WTC11 (cell line): ENCODE measurements around the gene SAMD10.

ENCODE experiments used
- ATF3 ChIP-seq: sonication (generic); formaldehyde crosslinking; conservative IDR thresholded peaks from 2 replicates; pipeline ENCODE4 v1.8.1; 2022; ENCODE audit warnings: mild to moderate bottlenecking, missing genetic modification reagents
- ATF6 ChIP-seq: sonication (generic); formaldehyde crosslinking; IDR thresholded peaks from 2 replicates; pipeline ENCODE4 v1.8.1; 2023; ENCODE audit warnings: mild to moderate bottlenecking, missing genetic modification reagents
- CTCF ChIP-seq: fragments of 200-600 bp; IDR thresholded peaks from 2 replicates; pipeline ENCODE4 v1.8.0; 2022; ENCODE audit warnings: antibody characterized with exemption
- E2F1 ChIP-seq: sonication (generic); formaldehyde crosslinking; IDR thresholded peaks from 2 replicates; pipeline ENCODE4 v1.8.0; 2022; ENCODE audit warnings: mild to moderate bottlenecking, missing genetic modification reagents
- GTF2I ChIP-seq: fragments of 250-450 bp; sonication (Bioruptor Pico); conservative IDR thresholded peaks from 2 replicates; pipeline ENCODE4 v1.4.0; 2021; ENCODE audit warnings: mild to moderate bottlenecking
- HMGXB4 ChIP-seq: sonication (generic); formaldehyde crosslinking; IDR thresholded peaks from 2 replicates; pipeline ENCODE4 v1.8.1; 2023; ENCODE audit warnings: mild to moderate bottlenecking, moderate library complexity, missing genetic modification reagents
- MYBL2 ChIP-seq: sonication (generic); formaldehyde crosslinking; IDR thresholded peaks from 2 replicates; pipeline ENCODE4 v1.8.1; 2023; ENCODE audit warnings: mild to moderate bottlenecking, moderate library complexity, missing genetic modification reagents
- NFYB ChIP-seq: sonication (generic); formaldehyde crosslinking; conservative IDR thresholded peaks from 2 replicates; pipeline ENCODE4 v1.8.0; 2022; ENCODE audit warnings: low read depth, missing genetic modification reagents
- SP1 ChIP-seq: sonication (generic); formaldehyde crosslinking; conservative IDR thresholded peaks from 2 replicates; pipeline ENCODE4 v1.8.1; 2022; ENCODE audit warnings: missing genetic modification reagents
- ZNF512 ChIP-seq: sonication (generic); formaldehyde crosslinking; IDR thresholded peaks from 2 replicates; pipeline ENCODE4 v1.8.1; 2022; ENCODE audit warnings: missing genetic modification reagents, borderline replicate concordance

GRCh38 chr20:63973160-63973479 is 6.3 kb downstream of the SAMD10 start:
- TF ChIP-seq ATF3 (CRISPR knock-in tag): no peak
- TF ChIP-seq ATF6 (CRISPR knock-in tag): no peak
- TF ChIP-seq MYBL2 (CRISPR knock-in tag): no peak
- no peak for TF ChIP-seq CTCF
- TF ChIP-seq E2F1 (CRISPR knock-in tag): no peak
- TF ChIP-seq NFYB (CRISPR knock-in tag): no peak
- TF ChIP-seq SP1 (CRISPR knock-in tag): no peak
- no peak for TF ChIP-seq ZNF512 (CRISPR knock-in tag)
- no peak for TF ChIP-seq HMGXB4 (CRISPR knock-in tag)
- no peak for TF ChIP-seq GTF2I (CRISPR knock-in tag)
